ENCODE measurements around the gene DGKD. TPM values are rescaled to one million over a fixed set of nuclear protein-coding genes. Genes with fewer than 3 reads are reported as not detected.

Gene DGKD
- total and polyA plus RNA-seq, 9 of the 15 experiments (the other 6 are each of a cell fraction or from before 2014, with no cell fraction given): 0.52 to 29.5 (median 10.6) TPM

GRCh38 chr2:233499928-233500327, 145.6 kb downstream of the DGKD start (continued):
- TF ChIP-seq XRCC3 (IDR thresholded peaks at IDR 0.05): no peak

- ChIA-PET POLR2A (interaction anchor here (0.9 kb wide), 1 partner anchor 9 kb away, joined by 3 read pairs; no protein-coding TSS in a partner anchor), CTCF (ENCODE audit: low intra/inter-chr PET ratio) (no interaction called here)
- intact Hi-C loops (cut with micrococcal nuclease) (no loop called here), in situ Hi-C loops (cut with MboI) (no loop called here)
- Histone ChIP-seq H3K36me3 (ENCODE audit: control insufficient read depth, insufficient read depth, low read length) (no peaks in the 10 kb centered on the region), H3K9me1 (ENCODE audit: control insufficient read depth, insufficient read depth, low read length) (no peaks in the 10 kb centered on the region), H3K27me3 (ENCODE audit: control insufficient read depth in 2 of 2, insufficient read depth in 2 of 2, low read length in 2 of 2) (no peaks in the 10 kb centered on the region), H2AFZ (ENCODE audit: low read depth, low read length) (no peak overlapping the region), H3K4me1 (replicated peaks in 1 of 2; ENCODE audit: control insufficient read depth in 2 of 2, insufficient read depth in 2 of 2, low read length in 2 of 2) (no peaks in the 10 kb centered on the region), H3K79me2 (ENCODE audit: control insufficient read depth, insufficient read depth, low read length) (no peaks in the 10 kb centered on the region), H3K9me3 (replicated peaks; ENCODE audit: control insufficient read depth, insufficient read depth, low read depth, low read length) (no peaks in the 10 kb centered on the region), H3K4me3 (no peak overlapping the region), H3K4me2 (ENCODE audit: insufficient read depth, low read length) (no peak overlapping the region), H4K20me1 (replicated peaks; ENCODE audit: control insufficient read depth, insufficient read depth, low read length) (no peaks in the 10 kb centered on the region), H3K9ac (ENCODE audit: insufficient read depth in 1 of 2, low read depth in 2 of 2, low read length in 2 of 2) (no peak overlapping the region), H3K27ac (ENCODE audit: extremely low read depth, low read depth, low read length) (no peak overlapping the region)
- FAIRE-seq (no peak), ATAC-seq (no peak), DNase-seq (ENCODE audit: extremely low read depth in 1 of 4, low spot score in 3 of 4) (no peak)
- no TSS peak for BruUV-seq (replicated peaks)
- 40% methylated on average over 3 of the region's 3 CpGs for WGBS (ENCODE audit: insufficient coverage, low coverage, missing lambda C conversion rate)
- TF ChIP-seq, protein P1, sequence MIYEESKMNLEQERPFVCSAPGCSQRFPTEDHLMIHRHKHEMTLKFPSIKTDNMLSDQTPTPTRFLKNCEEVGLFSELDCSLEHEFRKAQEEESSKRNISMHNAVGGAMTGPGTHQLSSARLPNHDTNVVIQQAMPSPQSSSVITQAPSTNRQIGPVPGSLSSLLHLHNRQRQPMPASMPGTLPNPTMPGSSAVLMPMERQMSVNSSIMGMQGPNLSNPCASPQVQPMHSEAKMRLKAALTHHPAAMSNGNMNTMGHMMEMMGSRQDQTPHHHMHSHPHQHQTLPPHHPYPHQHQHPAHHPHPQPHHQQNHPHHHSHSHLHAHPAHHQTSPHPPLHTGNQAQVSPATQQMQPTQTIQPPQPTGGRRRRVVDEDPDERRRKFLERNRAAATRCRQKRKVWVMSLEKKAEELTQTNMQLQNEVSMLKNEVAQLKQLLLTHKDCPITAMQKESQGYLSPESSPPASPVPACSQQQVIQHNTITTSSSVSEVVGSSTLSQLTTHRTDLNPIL (CRISPR knock-in tag; IDR thresholded peaks at IDR 0.05): no peak
- TF ChIP-seq GABPB2 (CRISPR knock-in tag; conservative IDR thresholded peaks at IDR 0.05): no peak
- no peak for TF ChIP-seq HOXB6 (CRISPR knock-in tag; IDR thresholded peaks at IDR 0.05; ENCODE audit: borderline replicate concordance)
- TF ChIP-seq NRF1 (conservative IDR thresholded peaks at IDR 0.05 in 1 of 2, IDR thresholded peaks at IDR 0.05 in 1 of 2): no peak
- TF ChIP-seq, protein P2, sequence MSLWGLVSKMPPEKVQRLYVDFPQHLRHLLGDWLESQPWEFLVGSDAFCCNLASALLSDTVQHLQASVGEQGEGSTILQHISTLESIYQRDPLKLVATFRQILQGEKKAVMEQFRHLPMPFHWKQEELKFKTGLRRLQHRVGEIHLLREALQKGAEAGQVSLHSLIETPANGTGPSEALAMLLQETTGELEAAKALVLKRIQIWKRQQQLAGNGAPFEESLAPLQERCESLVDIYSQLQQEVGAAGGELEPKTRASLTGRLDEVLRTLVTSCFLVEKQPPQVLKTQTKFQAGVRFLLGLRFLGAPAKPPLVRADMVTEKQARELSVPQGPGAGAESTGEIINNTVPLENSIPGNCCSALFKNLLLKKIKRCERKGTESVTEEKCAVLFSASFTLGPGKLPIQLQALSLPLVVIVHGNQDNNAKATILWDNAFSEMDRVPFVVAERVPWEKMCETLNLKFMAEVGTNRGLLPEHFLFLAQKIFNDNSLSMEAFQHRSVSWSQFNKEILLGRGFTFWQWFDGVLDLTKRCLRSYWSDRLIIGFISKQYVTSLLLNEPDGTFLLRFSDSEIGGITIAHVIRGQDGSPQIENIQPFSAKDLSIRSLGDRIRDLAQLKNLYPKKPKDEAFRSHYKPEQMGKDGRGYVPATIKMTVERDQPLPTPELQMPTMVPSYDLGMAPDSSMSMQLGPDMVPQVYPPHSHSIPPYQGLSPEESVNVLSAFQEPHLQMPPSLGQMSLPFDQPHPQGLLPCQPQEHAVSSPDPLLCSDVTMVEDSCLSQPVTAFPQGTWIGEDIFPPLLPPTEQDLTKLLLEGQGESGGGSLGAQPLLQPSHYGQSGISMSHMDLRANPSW (CRISPR knock-in tag; IDR thresholded peaks at IDR 0.05): no peak
- no peak for TF ChIP-seq SP1 (CRISPR knock-in tag; IDR thresholded peaks at IDR 0.05)
- no peak for TF ChIP-seq ZNF282 (CRISPR knock-in tag; IDR thresholded peaks at IDR 0.05)
- TF ChIP-seq ZNF444 (CRISPR knock-in tag; IDR thresholded peaks at IDR 0.05): no peak
- no peak for TF ChIP-seq SMAD4 (CRISPR knock-in tag; conservative IDR thresholded peaks at IDR 0.05)
- no peak for TF ChIP-seq HNRNPH1 (optimal IDR thresholded peaks at IDR 0.05; ENCODE audit: low read depth, low read length)
- TF ChIP-seq MEIS2 (IDR thresholded peaks at IDR 0.05; ENCODE audit: partially characterized antibody): no peak
- TF ChIP-seq SMC3 (conservative IDR thresholded peaks at IDR 0.05; ENCODE audit: insufficient read depth, low read depth, low read length): no peak
- TF ChIP-seq, protein P3, sequence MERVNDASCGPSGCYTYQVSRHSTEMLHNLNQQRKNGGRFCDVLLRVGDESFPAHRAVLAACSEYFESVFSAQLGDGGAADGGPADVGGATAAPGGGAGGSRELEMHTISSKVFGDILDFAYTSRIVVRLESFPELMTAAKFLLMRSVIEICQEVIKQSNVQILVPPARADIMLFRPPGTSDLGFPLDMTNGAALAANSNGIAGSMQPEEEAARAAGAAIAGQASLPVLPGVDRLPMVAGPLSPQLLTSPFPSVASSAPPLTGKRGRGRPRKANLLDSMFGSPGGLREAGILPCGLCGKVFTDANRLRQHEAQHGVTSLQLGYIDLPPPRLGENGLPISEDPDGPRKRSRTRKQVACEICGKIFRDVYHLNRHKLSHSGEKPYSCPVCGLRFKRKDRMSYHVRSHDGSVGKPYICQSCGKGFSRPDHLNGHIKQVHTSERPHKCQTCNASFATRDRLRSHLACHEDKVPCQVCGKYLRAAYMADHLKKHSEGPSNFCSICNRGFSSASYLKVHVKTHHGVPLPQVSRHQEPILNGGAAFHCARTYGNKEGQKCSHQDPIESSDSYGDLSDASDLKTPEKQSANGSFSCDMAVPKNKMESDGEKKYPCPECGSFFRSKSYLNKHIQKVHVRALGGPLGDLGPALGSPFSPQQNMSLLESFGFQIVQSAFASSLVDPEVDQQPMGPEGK (CRISPR knock-in tag; IDR thresholded peaks at IDR 0.05; ENCODE audit: borderline replicate concordance): no peak
- no peak for TF ChIP-seq CAMTA2 (CRISPR knock-in tag; conservative IDR thresholded peaks at IDR 0.05)
Observed at GRCh38 chr2:233501198-233502076, 147.1 kb downstream of the DGKD start.
